ENCODE results near the gene CPLANE2. TPM values are rescaled to one million over a fixed set of nuclear protein-coding genes. Genes with fewer than 3 reads are reported as not detected.
"Not testable (repeated sequence)": the region's sequence is repeated elsewhere in the genome, so short reads cannot be mapped to it uniquely, and the experiment has no call there.

CPLANE2 gene
- total and polyA plus RNA-seq, 5 donors = 4.0 to 11.9 (median 5.8) TPM

DNA sequence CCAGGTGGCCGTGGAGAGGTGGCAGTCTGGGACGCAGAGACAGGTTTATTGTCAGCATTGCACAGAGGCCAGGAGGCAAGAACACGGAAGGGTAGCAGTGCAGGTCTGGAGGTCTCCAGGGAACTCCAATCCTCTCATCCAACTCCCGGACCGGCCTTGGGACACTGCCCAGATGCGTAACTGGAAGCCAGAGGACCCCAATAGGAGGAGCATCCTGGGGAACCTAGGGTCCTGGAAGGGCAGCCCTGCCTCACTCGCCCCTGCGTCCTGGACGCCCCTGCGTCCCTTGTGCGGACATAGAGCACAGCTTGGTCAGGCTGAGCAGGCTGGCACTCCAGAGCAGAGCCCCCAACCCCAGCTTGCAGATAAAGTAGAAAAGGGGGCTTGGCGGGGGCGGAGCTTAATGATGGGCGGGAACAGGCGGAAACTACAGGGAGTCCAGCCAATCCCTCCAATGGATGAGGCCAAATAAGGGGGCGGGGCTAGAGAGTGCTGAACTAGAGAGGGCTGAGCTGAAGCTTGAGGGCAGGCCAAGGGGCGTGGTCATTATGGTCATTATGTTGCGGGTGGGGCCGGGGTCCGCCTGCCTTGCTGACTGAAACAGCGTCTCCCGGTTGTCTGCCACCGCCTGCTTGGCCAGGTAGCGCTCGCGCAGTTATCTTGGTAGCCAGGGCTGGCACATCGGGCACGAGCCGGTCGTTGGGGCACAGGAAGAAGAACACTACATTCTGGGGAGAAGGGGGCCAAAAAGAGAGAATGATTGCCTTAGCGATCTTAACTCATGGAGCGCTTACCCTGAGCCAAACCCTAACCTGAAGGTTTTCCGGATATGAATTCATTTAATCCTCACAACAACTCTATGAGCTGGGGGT is 20.9 kb downstream of the CPLANE2 start:
- ATAC-seq = peak; percentile 72 to 84
- intact Hi-C loops (cut with DNase I) = no loop called here
- no peaks in the 10 kb centered on the region for H3K4me1 ChIP-seq (ENCODE audit: control insufficient read depth, insufficient read depth, low read length)
- H3K9me3 ChIP-seq (ENCODE audit: control insufficient read depth, low read length) = no peaks in the 10 kb centered on the region
- no peaks in the 10 kb centered on the region for H3K27me3 ChIP-seq (ENCODE audit: control insufficient read depth, insufficient read depth)
- no peak overlapping the region for H3K27ac ChIP-seq (ENCODE audit: low read length)
- 15% methylated on average over 33 of the region's 33 CpGs for WGBS
- DNase-seq = peak; percentile 94 to 95 (median 94)
- peak overlapping the region; percentile 18 for H3K4me3 ChIP-seq (ENCODE audit: low read length)

DNA sequence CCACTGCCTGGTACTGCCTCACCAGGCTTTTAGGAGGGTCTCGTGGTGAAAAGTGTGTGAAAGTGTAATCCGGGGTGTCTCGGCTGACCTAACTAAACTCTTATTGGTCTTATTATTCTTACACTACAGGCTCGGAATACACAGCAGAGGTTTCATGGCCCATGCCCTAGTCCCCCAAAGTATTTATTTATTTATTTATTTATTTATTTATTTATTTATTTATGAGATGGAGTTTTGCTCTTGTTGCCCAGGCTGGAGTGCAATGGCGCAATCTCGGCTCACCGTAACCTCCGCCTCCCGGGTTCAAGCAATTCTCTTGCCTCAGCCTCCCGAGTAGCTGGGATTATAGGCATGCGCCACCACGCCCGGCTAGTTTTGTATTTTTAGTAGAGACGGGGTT is 21.7 kb downstream of the CPLANE2 start:
- H3K9me3 ChIP-seq (ENCODE audit: control insufficient read depth, low read length) = not testable (repeated sequence)

DNA sequence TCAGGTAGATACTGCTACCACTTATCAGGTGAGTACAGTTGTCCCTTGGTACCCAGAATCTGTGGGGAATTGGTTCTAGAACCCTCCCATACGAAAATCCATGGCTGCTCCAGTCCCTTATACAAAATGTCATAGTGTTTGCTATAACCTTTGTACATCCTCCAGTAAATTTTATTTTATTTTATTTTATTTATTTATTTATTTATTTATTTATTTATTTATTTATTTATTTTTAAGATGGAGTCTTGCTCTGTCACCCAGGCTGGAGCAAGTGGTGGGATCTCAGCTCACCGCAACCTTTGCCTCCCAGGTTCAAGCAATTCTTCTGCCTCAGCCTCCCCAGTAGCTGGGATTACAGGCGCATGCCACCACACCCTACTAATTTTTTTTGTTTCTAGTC is 23.4 kb downstream of the CPLANE2 start:
- intact Hi-C loops (cut with DNase I); H3K4me3 ChIP-seq (ENCODE audit: low read length); H3K27me3 ChIP-seq (ENCODE audit: control insufficient read depth, insufficient read depth); H3K27ac ChIP-seq (ENCODE audit: low read length); ATAC-seq; H3K9me3 ChIP-seq (ENCODE audit: control insufficient read depth, low read length); H3K4me1 ChIP-seq (ENCODE audit: control insufficient read depth, insufficient read depth, low read length): not testable (repeated sequence)
- 94% methylated on average over 3 of the region's 3 CpGs for whole genome bisulfite sequencing
- DNase-seq = peak in 1 of 3 donors; percentile 27

More for the DNA sequence above, 21.7 kb downstream of the CPLANE2 start:
- ATAC-seq; DNase-seq; H3K27ac ChIP-seq (ENCODE audit: low read length); intact Hi-C loops (cut with DNase I); H3K4me3 ChIP-seq (ENCODE audit: low read length); H3K4me1 ChIP-seq (ENCODE audit: control insufficient read depth, insufficient read depth, low read length); H3K27me3 ChIP-seq (ENCODE audit: control insufficient read depth, insufficient read depth): not testable (repeated sequence)
- WGBS = 94% methylated on average over 14 of the region's 14 CpGs

DNA sequence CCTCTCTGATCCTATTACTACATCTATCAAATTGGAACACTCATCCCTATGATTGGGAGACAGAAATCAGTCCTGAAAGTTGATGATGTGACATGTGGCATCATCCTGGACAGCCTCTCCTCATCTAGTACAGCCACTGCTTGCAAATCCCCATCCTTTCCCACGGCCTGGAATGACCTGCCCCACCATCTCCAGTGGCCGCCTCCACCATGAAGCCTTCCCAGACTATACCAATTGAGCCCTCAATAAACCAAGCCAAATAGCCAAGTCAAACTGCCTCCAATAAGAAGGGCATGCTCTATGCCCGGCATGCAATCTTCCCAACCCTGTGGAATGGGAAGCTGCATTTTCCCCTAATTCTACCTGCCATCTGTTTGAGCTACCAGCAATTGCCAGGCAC is 24.0 kb downstream of the CPLANE2 start:
- Histone ChIP-seq H3K4me1 (ENCODE audit: control insufficient read depth, insufficient read depth, low read length) (no peaks in the 10 kb centered on the region), H3K27ac (ENCODE audit: low read length) (no peak overlapping the region), H3K4me3 (ENCODE audit: low read length) (no peak overlapping the region), H3K9me3 (ENCODE audit: control insufficient read depth, low read length) (no peaks in the 10 kb centered on the region), H3K27me3 (ENCODE audit: control insufficient read depth, insufficient read depth) (no peaks in the 10 kb centered on the region)
- no peak for DNase-seq
- ATAC-seq = no peak
- WGBS = 64% methylated on average over 3 of the region's 3 CpGs
- intact Hi-C loops (cut with DNase I) = no loop called here

DNA sequence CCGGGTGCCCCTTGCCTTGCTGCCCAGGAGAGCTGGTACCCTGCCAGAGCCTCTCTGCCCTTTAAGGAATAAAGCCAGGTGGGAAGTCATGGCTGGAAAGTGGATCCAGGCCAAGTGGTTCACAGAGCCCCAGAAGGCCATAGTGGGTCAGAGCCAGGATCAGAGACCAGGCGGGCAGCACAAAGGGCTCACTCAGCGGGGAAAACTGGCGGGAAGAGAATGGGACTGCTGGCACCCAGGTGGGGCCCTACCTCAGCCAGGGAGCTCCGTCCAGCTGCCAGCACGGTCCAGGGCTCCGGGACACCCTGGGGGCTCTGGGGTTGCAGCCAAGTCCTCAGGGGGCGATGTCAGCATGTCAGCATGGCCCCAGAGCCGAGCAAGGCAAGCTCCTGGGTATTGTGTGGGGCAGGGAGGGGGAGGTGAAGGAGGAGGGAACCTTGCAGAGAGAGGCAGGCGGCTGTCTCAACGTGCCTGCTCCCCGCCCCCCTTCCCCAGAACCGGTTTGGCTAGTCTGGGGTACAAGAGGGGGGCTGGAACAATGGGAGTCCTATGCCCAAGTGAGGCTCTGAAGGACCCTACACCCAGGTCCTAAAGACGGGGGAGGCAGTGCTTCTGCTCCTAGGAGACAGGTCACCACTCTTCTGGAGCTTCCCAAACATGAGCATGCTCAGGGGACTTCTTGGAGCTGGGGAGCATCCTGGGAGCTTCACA is 24.6 kb downstream of the CPLANE2 start, which contains the start of gene ARHGEF19:
ARHGEF19 (minus strand) TSS at position 402 of the 711 bp plus-strand sequence. CDS start 3,598 bp downstream, outside the sequence.
- Histone ChIP-seq H3K9me3 (ENCODE audit: control insufficient read depth, low read length) (no peaks in the 10 kb centered on the region), H3K4me1 (ENCODE audit: control insufficient read depth, insufficient read depth, low read length) (peaks cover under 1% of the 10 kb centered on the region), H3K27me3 (ENCODE audit: control insufficient read depth, insufficient read depth) (no peaks in the 10 kb centered on the region), H3K27ac (ENCODE audit: low read length) (no peak within 1 kb of the TSS), H3K4me3 (ENCODE audit: low read length) (no peak within 1 kb of the TSS)
- intact Hi-C loops (cut with DNase I) = no loop called here
- WGBS = 37% methylated on average over 14 of the region's 14 CpGs
- DNase-seq (peak in 2 of 3 donors; percentile 42 to 50), ATAC-seq (no peak)

DNA sequence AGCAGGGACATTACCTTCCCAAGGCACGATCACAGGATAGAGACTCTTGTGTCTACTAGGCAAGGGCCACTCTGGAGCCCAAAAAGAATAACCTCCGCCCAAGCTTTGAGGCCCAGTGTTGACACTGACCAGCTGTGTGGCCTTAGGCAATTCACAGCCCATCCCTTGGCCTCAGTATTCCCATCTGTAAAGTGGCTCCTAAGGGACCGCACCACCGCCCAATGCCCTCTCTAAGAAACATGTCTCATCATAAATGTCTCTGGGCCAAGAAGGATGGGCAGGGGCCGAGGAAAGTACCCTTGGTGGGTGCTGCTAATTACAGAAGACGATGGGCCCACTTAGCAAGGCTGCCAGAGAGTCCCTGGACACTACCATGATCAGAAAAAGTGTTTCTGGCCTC is 25.2 kb downstream of the CPLANE2 start:
- no peaks in the 10 kb centered on the region for H3K27me3 ChIP-seq (ENCODE audit: control insufficient read depth, insufficient read depth)

DNA sequence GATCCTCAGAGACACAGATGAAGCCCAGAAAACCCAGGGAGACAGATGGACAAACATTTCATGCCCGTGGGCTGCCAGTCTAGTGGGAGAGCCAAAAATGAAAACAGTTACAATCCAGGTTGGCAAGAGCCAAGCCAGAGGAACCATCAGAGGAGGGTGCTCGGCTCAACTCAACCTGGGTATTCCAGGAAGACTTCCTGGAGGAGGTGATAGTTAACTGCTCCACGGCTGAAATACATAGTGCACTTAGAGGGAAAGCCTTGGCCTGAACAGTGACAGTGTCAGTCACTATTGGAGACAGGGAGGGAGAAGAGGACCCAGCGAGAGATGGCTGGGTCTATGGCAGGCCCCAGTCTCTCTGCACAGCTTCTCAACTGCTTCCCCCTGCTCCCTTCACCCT is 26.4 kb downstream of the CPLANE2 start:
- no peaks in the 10 kb centered on the region for H3K27me3 ChIP-seq (ENCODE audit: control insufficient read depth, insufficient read depth)
- H3K27ac ChIP-seq (ENCODE audit: low read length) = no peak overlapping the region
- H3K4me1 ChIP-seq (ENCODE audit: control insufficient read depth, insufficient read depth, low read length) = peaks cover 2% of the 10 kb centered on the region
- intact Hi-C loops (cut with DNase I) = no loop called here
- no peak overlapping the region for H3K4me3 ChIP-seq (ENCODE audit: low read length)
- no peak for DNase-seq
- ATAC-seq = no peak
- no peaks in the 10 kb centered on the region for H3K9me3 ChIP-seq (ENCODE audit: control insufficient read depth, low read length)
- 87% methylated on average over 4 of the region's 4 CpGs for WGBS

More for the DNA sequence above, 25.2 kb downstream of the CPLANE2 start:
- DNase-seq (peak in 1 of 3 donors; percentile 14), ATAC-seq (no peak)
- Histone ChIP-seq H3K27ac (ENCODE audit: low read length) (no peak overlapping the region), H3K9me3 (ENCODE audit: control insufficient read depth, low read length) (no peaks in the 10 kb centered on the region), H3K4me3 (ENCODE audit: low read length) (no peak overlapping the region), H3K4me1 (ENCODE audit: control insufficient read depth, insufficient read depth, low read length) (peaks cover 2% of the 10 kb centered on the region)
- 89% methylated on average over 6 of the region's 6 CpGs for WGBS
- intact Hi-C loops (cut with DNase I) = no loop called here

DNA sequence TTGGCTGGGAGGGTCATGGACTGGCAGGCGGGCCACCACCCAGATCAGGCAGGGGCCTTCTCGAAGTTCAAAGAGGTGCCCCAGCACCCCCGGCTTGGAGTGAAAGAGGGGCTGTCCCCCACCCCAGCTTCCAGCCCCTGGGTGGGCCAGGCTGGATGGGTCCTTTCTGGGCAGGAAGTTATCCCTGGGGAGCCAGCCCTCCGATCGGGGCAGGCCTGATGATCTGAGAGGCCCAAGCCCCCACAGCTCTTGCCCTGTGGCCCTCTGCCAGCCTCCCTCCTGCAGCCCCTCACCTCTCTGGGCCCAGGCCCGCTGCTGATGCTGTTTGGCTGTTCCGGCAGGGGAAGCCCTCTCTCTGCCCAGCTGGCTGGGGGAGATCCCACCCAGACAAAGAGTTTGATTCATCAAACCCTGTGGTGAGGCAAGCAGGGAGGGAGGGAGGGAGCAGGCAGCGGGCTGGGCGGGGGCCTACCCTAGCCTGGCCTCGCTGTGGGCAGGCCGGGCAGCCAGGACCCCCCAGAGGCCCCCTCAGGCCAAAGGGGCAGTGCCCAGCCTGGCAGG is 27.1 kb downstream of the CPLANE2 start:
- DNase-seq (peak in 2 of 3 donors; percentile 43 to 65), ATAC-seq (no peak)
- Histone ChIP-seq H3K27ac (ENCODE audit: low read length) (no peak overlapping the region), H3K4me3 (ENCODE audit: low read length) (no peak overlapping the region), H3K9me3 (ENCODE audit: control insufficient read depth, low read length) (no peaks in the 10 kb centered on the region), H3K27me3 (ENCODE audit: control insufficient read depth, insufficient read depth) (no peaks in the 10 kb centered on the region), H3K4me1 (ENCODE audit: control insufficient read depth, insufficient read depth, low read length) (peaks cover 2% of the 10 kb centered on the region)
- 79% methylated on average over 11 of the region's 11 CpGs for WGBS
- intact Hi-C loops (cut with DNase I) = loop anchor here in 1 of 4 donors (5.0 kb wide), 1 partner anchor 152 kb away; no protein-coding TSS in a partner anchor

DNA sequence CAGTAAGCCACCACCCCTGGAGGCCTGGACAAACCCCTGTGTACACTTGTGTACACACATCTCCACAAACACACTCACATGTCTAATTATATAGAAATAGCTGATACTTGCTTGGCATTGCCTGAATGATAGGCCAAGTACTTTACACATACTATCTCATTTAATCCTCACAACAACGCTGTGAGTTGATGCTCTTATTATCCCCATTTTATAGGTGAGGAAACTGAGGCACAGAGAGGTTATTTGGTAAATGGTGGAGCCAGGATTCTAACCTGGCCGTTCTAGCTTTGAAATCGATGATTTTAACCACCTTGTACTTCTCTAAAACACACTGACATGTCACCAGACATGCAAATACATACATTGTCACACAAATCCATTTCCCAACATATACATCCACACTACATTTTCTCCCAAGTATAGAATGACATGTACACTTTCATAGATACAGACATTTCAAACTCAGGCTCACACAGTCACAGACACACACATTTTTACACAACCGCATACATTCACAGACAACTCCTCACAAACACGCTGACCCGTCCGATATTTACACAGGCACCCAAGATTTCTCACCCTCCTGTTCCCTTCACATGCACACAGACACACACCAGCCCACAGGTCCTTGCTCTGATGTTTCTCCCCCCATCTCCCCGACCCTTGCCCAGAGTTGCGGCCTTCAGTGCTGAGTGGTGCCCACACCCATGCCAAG is 27.7 kb downstream of the CPLANE2 start:
- WGBS = 83% methylated on average over 9 of the region's 9 CpGs
- Histone ChIP-seq H3K4me3 (ENCODE audit: low read length) (no peak overlapping the region), H3K4me1 (ENCODE audit: control insufficient read depth, insufficient read depth, low read length) (peaks cover 2% of the 10 kb centered on the region), H3K27ac (ENCODE audit: low read length) (no peak overlapping the region), H3K27me3 (ENCODE audit: control insufficient read depth, insufficient read depth) (no peaks in the 10 kb centered on the region), H3K9me3 (ENCODE audit: control insufficient read depth, low read length) (no peaks in the 10 kb centered on the region)
- intact Hi-C loops (cut with DNase I) = loop anchor here in 1 of 4 donors (5.0 kb wide), 1 partner anchor 153 kb away; no protein-coding TSS in a partner anchor
- no peak for ATAC-seq
- no peak for DNase-seq

DNA sequence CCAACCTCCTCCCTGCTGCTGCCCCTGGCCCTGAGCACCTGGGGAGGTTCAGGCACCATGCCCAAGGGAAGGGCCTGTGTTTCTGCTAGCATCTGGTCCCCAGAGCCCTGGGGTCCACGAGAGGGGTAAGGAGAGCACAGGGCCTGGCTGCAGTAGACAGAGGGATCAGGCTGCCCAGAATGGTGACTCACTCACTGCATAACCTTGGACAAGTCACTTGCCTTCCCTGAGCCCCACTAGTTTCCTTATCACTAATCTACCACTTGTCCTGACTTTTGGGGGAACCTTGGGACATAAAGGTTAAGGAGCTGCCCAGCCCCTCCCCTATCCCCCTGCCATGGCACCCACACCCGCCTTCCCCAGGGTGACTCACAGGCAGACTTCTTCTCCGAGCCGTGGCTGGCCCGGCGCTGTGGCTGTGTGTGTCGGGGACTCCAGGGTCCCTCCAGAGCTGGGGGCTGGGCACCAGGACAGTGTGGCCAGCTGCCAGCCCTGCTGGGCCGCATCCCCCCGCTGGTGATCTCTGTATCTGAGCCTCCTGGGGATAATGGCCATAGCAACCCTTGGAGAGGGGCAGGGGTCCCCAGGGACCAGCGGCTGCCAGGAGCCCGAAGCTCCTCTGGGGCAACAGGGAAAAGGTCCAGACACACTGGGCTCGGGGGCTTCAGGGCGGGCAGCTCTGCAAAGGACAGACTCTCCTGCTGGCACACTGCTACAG is 28.6 kb downstream of the CPLANE2 start:
- DNase-seq = peak in 2 of 3 donors; percentile 72 to 75
- no peaks in the 10 kb centered on the region for H3K9me3 ChIP-seq (ENCODE audit: control insufficient read depth, low read length)
- H3K4me3 ChIP-seq (ENCODE audit: low read length) = no peak overlapping the region
- no peaks in the 10 kb centered on the region for H3K27me3 ChIP-seq (ENCODE audit: control insufficient read depth, insufficient read depth)
- 79% methylated on average over 13 of the region's 13 CpGs for WGBS
- ATAC-seq = no peak
- H3K4me1 ChIP-seq (ENCODE audit: control insufficient read depth, insufficient read depth, low read length) = peaks cover 2% of the 10 kb centered on the region
- no peak overlapping the region for H3K27ac ChIP-seq (ENCODE audit: low read length)
- intact Hi-C loops (cut with DNase I) = loop anchor here in 1 of 4 donors (5.0 kb wide), 1 partner anchor 154 kb away; no protein-coding TSS in a partner anchor
